ENCODE data around the gene TMEM132C.

GRCh38 chr12:128564956-128565355 is 298.0 kb downstream of the TMEM132C start:
- TF ChIP-seq, protein P1, sequence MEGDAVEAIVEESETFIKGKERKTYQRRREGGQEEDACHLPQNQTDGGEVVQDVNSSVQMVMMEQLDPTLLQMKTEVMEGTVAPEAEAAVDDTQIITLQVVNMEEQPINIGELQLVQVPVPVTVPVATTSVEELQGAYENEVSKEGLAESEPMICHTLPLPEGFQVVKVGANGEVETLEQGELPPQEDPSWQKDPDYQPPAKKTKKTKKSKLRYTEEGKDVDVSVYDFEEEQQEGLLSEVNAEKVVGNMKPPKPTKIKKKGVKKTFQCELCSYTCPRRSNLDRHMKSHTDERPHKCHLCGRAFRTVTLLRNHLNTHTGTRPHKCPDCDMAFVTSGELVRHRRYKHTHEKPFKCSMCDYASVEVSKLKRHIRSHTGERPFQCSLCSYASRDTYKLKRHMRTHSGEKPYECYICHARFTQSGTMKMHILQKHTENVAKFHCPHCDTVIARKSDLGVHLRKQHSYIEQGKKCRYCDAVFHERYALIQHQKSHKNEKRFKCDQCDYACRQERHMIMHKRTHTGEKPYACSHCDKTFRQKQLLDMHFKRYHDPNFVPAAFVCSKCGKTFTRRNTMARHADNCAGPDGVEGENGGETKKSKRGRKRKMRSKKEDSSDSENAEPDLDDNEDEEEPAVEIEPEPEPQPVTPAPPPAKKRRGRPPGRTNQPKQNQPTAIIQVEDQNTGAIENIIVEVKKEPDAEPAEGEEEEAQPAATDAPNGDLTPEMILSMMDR (IDR thresholded peaks at IDR 0.05) = no peak
- TF ChIP-seq EZH2 (IDR thresholded peaks at IDR 0.05; ENCODE audit: borderline replicate concordance, insufficient read depth, low read depth, low read length, poor library complexity, severe bottlenecking) = no peak

All from B cell (primary cell).